Testis (tissue), 2 donors: Measurements from ENCODE around the gene GCC2.

Experiments used
- CTCF ChIP-seq, 3 experiments: fragments of 450-650 bp in 2 of 3; fragments of 200-600 bp in 1 of 3; sonication (generic) in 1 of 3; IDR thresholded peaks; one replicate each; pipeline ENCODE4 v1.5.1; 2016 to 2019; ENCODE audit warnings: antibody characterized with exemption in 3 of 3, mild to moderate bottlenecking in 2 of 3, moderate library complexity in 1 of 3
- POLR2A ChIP-seq: fragments of 450-650 bp; IDR thresholded peaks from one replicate; pipeline ENCODE4 v1.6.1; 2017; ENCODE audit warnings: antibody characterized with exemption, mild to moderate bottlenecking, moderate library complexity

DNA sequence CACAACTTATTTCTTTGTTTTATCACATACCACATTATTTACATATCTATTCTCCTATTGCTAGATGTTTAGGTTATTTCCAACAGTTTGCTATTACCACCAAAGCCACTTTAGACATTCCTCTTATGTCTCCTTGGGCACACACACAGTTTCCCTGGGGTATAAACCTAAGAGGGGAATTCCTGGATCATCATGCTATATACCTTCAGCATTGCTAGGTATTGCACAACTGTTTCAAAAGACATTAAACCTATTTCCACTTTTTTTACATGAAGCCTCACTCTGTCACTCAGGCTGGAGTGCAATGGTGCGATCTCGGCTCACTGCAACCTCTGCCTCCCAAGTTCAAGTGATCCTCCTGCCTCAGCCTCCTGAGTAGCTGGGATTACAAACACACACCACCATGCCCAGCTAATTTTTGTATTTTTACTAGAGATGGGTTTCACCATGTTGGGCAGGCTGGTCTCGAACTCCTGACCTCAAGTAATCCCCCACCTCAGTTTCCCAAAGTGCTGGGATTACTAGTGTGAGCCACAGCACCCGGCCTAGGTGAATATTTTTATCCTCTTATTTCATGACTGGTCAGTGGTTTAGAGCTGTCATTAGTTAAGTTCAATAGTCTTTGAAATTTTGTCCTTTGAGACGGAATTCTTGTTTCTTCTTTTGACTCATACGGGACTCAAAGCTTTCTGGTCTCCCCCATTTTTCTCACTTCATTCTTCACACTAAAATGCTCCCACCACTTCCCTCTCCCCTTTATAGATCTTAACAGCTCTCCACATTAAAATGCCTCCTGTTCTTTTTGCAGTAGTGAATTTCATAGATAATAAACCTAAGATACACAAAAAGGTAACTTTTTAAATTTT, 40.9 kb upstream of the GCC2 start:
- no peak for TF ChIP-seq CTCF (IDR thresholded peaks at IDR 0.05)
- no peak for TF ChIP-seq POLR2A
